ENCODE measurements around the gene PSMA1. TPM values are rescaled to one million over a fixed set of nuclear protein-coding genes. Genes with fewer than 3 reads are reported as not detected.

The PSMA1 gene
- total RNA-seq, 1 experiment from 2014 or later: 217 TPM

DNA sequence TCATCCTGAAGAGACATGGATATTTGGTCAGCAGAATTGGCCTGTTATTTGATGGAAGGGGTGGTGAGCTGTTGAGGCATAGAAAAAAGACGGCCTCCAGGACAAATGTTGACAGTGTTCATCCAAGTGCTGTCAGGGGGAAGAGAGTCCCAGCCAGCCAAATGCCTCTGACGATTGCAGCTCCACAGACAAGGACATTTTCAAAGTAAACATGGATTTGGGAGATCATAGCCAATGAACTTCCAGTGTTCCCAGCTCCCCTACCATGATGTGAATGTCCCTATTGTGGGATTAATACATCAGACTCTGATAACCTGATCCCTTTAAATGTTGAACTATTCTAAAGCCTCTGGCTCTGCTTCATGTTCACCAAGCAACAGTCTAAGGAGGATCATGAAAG lies 31.2 kb upstream of the PSMA1 start:
- Histone ChIP-seq H3K4me3 (ENCODE audit: low read length) (no peak overlapping the region), H3K9me2 (replicated peaks; ENCODE audit: insufficient read depth, low read length) (no peaks in the 10 kb centered on the region), H3K27me3 (ENCODE audit: low read length) (no peaks in the 10 kb centered on the region), H2AFZ (ENCODE audit: low read length) (no peak overlapping the region), H3K79me2 (ENCODE audit: low read length) (no peaks in the 10 kb centered on the region), H4K20me1 (ENCODE audit: insufficient read depth, low read depth, low read length) (no peaks in the 10 kb centered on the region), H3K4me2 (ENCODE audit: low read depth, low read length, poor library complexity, severe bottlenecking) (no peak overlapping the region), H3K4me1 (ENCODE audit: low read length) (no peaks in the 10 kb centered on the region), H3K9me3 (ENCODE audit: low read length) (no peaks in the 10 kb centered on the region), H3K9ac (ENCODE audit: low read length) (no peak overlapping the region), H3K36me3 (ENCODE audit: insufficient read depth, low read length) (no peaks in the 10 kb centered on the region), H3K27ac (ENCODE audit: low read length) (no peak overlapping the region)
- no peak for DNase-seq

DNA sequence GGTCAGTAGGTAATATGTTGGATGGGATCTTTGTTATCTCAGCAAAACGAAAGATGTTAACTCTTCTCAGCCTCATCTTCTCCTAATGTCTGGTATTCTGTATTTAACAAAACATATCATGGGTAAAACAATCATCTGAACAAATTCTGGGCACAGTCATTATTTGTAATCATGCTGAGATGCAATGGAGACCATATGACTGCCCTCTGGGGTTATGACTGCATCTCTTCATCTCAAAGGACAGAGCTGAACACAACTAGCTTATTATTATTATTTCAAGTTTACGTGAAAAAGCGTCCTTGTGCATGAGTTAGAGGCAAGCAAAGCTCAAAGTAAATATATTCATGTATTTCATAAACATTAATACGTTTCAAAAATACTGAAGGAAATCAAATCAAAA lies 29.7 kb upstream of the PSMA1 start:
- Histone ChIP-seq H3K79me2 (ENCODE audit: low read length) (no peaks in the 10 kb centered on the region), H3K27me3 (ENCODE audit: low read length) (no peaks in the 10 kb centered on the region), H3K9me2 (replicated peaks; ENCODE audit: insufficient read depth, low read length) (no peaks in the 10 kb centered on the region), H3K9ac (ENCODE audit: low read length) (no peak overlapping the region), H3K4me3 (ENCODE audit: low read length) (no peak overlapping the region), H3K4me2 (ENCODE audit: low read depth, low read length, poor library complexity, severe bottlenecking) (no peak overlapping the region), H3K4me1 (ENCODE audit: low read length) (no peaks in the 10 kb centered on the region), H3K9me3 (ENCODE audit: low read length) (no peaks in the 10 kb centered on the region), H3K27ac (ENCODE audit: low read length) (no peak overlapping the region), H4K20me1 (ENCODE audit: insufficient read depth, low read depth, low read length) (no peaks in the 10 kb centered on the region), H2AFZ (ENCODE audit: low read length) (no peak overlapping the region), H3K36me3 (ENCODE audit: insufficient read depth, low read length) (no peaks in the 10 kb centered on the region)
- DNase-seq: no peak

DNA sequence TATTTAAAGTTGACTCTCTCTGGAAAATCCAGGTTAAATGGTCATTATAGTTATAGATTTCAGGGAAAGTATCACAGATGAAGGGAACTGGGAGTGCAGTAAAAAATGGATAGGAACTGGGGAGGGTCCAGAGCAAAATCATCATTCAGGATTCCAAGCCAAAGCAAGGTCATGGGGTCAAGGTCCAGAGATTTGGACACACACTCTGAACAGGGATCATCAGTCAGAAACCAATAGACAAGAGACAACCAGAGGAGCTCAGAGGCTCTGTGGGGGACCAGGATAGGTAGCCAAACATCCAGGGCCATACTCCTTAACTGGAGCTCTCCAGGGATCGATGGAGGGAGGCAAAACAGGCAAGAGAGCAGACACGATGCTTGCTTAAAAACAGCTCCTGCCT lies 27.3 kb upstream of the PSMA1 start:
- no peaks in the 10 kb centered on the region for H3K27me3 ChIP-seq (ENCODE audit: low read length)
- no peaks in the 10 kb centered on the region for H3K79me2 ChIP-seq (ENCODE audit: low read length)
- H3K9ac ChIP-seq (ENCODE audit: low read length): no peak overlapping the region
- no peaks in the 10 kb centered on the region for H3K9me2 ChIP-seq (replicated peaks; ENCODE audit: insufficient read depth, low read length)
- H3K36me3 ChIP-seq (ENCODE audit: insufficient read depth, low read length): no peaks in the 10 kb centered on the region
- H3K4me3 ChIP-seq (ENCODE audit: low read length): no peak overlapping the region
- H3K27ac ChIP-seq (ENCODE audit: low read length): no peak overlapping the region
- no peak overlapping the region for H3K4me2 ChIP-seq (ENCODE audit: low read depth, low read length, poor library complexity, severe bottlenecking)
- H2AFZ ChIP-seq (ENCODE audit: low read length): no peak overlapping the region
- no peak for DNase-seq
- no peaks in the 10 kb centered on the region for H3K4me1 ChIP-seq (ENCODE audit: low read length)
- no peaks in the 10 kb centered on the region for H3K9me3 ChIP-seq (ENCODE audit: low read length)
- H4K20me1 ChIP-seq (ENCODE audit: insufficient read depth, low read depth, low read length): no peaks in the 10 kb centered on the region

DNA sequence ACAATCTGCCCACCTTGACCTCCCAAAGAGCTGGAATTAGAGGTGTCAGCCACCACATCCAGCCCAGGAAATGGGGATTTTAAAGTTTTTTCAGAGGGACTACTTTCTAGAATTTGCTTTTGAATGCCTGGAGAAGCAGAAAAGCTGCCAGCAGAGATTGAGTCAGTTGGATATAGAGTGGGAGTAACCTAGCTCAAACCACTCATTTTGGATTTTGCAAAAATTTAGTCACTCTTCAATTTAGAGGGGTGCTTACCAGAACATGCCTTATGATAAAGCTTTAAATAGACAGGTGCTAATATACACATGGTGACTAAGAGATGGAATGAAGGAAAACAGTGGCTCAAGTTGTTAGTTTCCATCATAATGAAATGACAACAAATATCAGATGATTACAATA lies 26.5 kb upstream of the PSMA1 start:
- Histone ChIP-seq H3K9me2 (replicated peaks; ENCODE audit: insufficient read depth, low read length) (no peaks in the 10 kb centered on the region), H3K9ac (ENCODE audit: low read length) (no peak overlapping the region), H3K79me2 (ENCODE audit: low read length) (no peaks in the 10 kb centered on the region), H4K20me1 (ENCODE audit: insufficient read depth, low read depth, low read length) (no peaks in the 10 kb centered on the region), H3K27ac (ENCODE audit: low read length) (no peak overlapping the region), H3K36me3 (ENCODE audit: insufficient read depth, low read length) (no peaks in the 10 kb centered on the region), H3K4me3 (ENCODE audit: low read length) (no peak overlapping the region), H3K4me1 (ENCODE audit: low read length) (no peaks in the 10 kb centered on the region), H3K9me3 (ENCODE audit: low read length) (no peaks in the 10 kb centered on the region), H2AFZ (ENCODE audit: low read length) (no peak overlapping the region), H3K4me2 (ENCODE audit: low read depth, low read length, poor library complexity, severe bottlenecking) (no peak overlapping the region), H3K27me3 (ENCODE audit: low read length) (no peaks in the 10 kb centered on the region)
- no peak for DNase-seq

DNA sequence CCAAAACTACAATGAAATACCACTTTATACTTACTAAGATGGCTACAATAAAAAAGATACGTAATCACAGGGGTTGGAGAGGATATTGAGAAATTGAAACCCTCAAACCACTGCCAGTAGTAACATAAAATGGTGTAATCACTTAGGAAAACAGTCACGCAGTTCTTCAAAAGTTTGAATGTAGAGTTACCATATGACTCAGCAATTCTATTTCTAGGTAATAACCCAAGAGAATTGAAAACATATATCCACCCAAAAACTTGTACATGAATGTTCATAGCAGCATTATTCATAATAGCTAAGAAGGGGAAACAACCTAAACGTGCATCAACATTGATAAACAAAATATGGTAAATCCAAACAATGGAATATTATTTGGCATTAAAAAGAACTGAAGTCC lies 24.4 kb upstream of the PSMA1 start:
- Histone ChIP-seq H3K27ac (ENCODE audit: low read length) (no peak overlapping the region), H3K9me3 (ENCODE audit: low read length) (no peaks in the 10 kb centered on the region), H3K27me3 (ENCODE audit: low read length) (no peaks in the 10 kb centered on the region), H3K9ac (ENCODE audit: low read length) (no peak overlapping the region), H2AFZ (ENCODE audit: low read length) (no peak overlapping the region), H3K9me2 (replicated peaks; ENCODE audit: insufficient read depth, low read length) (no peaks in the 10 kb centered on the region), H3K4me2 (ENCODE audit: low read depth, low read length, poor library complexity, severe bottlenecking) (no peak overlapping the region), H3K4me1 (ENCODE audit: low read length) (no peaks in the 10 kb centered on the region), H3K4me3 (ENCODE audit: low read length) (no peak overlapping the region), H4K20me1 (ENCODE audit: insufficient read depth, low read depth, low read length) (no peaks in the 10 kb centered on the region), H3K79me2 (ENCODE audit: low read length) (no peaks in the 10 kb centered on the region), H3K36me3 (ENCODE audit: insufficient read depth, low read length) (no peaks in the 10 kb centered on the region)
- DNase-seq: no peak

DNA sequence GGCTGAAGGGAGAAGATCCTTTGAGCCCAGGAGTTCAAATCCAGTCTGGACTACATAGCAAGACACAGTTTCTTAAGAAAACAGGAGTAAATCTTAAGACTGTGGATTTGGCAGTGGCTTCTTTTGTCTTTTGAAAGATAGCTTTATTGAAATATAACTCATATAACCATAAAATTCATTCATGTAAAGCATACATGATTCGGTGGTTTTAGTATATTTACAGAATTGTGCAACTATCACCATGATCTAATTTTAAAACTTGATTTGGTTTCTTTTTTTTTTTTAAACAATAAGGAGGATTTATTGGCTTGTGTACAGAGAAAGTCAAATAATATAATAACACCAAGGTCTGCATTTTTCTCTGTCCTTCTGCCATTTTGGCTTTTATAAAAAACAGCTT lies 23.1 kb upstream of the PSMA1 start:
- no peaks in the 10 kb centered on the region for H4K20me1 ChIP-seq (ENCODE audit: insufficient read depth, low read depth, low read length)

DNA sequence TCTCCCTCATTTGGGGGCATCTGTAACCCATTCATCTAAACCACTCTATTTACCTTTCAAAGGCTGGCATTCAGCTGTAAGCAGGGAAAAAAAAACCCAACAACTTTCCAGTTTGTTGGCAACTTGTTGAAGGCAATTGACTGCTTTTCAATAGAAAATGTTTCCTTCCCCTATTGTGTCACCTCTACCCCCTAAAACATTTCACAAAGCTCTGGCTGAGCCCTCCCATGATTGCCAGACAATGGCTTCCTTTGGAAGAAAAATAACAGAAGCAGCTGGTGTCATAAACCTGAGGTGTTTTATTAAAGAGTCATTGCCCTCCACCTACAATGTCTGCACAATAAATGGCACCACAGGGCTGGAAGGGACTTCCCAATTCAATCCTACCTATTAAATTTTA lies 22.1 kb upstream of the PSMA1 start:
- no peaks in the 10 kb centered on the region for H3K9me3 ChIP-seq (ENCODE audit: low read length)
- H3K4me2 ChIP-seq (ENCODE audit: low read depth, low read length, poor library complexity, severe bottlenecking): no peak overlapping the region
- no peaks in the 10 kb centered on the region for H3K36me3 ChIP-seq (ENCODE audit: insufficient read depth, low read length)
- no peaks in the 10 kb centered on the region for H3K9me2 ChIP-seq (replicated peaks; ENCODE audit: insufficient read depth, low read length)
- no peak overlapping the region for H3K4me3 ChIP-seq (ENCODE audit: low read length)
- H3K9ac ChIP-seq (ENCODE audit: low read length): no peak overlapping the region
- no peaks in the 10 kb centered on the region for H3K4me1 ChIP-seq (ENCODE audit: low read length)
- H3K27ac ChIP-seq (ENCODE audit: low read length): no peak overlapping the region
- no peaks in the 10 kb centered on the region for H3K27me3 ChIP-seq (ENCODE audit: low read length)
- no peaks in the 10 kb centered on the region for H3K79me2 ChIP-seq (ENCODE audit: low read length)
- H4K20me1 ChIP-seq (ENCODE audit: insufficient read depth, low read depth, low read length): no peaks in the 10 kb centered on the region
- no peak overlapping the region for H2AFZ ChIP-seq (ENCODE audit: low read length)
- DNase-seq: no peak

More for the DNA sequence above, 23.1 kb upstream of the PSMA1 start:
- H3K9me3 ChIP-seq (ENCODE audit: low read length): no peaks in the 10 kb centered on the region
- no peak overlapping the region for H3K27ac ChIP-seq (ENCODE audit: low read length)
- no peak for DNase-seq
- H3K4me3 ChIP-seq (ENCODE audit: low read length): no peak overlapping the region
- H3K79me2 ChIP-seq (ENCODE audit: low read length): no peaks in the 10 kb centered on the region
- H3K4me2 ChIP-seq (ENCODE audit: low read depth, low read length, poor library complexity, severe bottlenecking): no peak overlapping the region
- H3K9ac ChIP-seq (ENCODE audit: low read length): no peak overlapping the region
- H3K27me3 ChIP-seq (ENCODE audit: low read length): no peaks in the 10 kb centered on the region
- H3K9me2 ChIP-seq (replicated peaks; ENCODE audit: insufficient read depth, low read length): no peaks in the 10 kb centered on the region
- no peaks in the 10 kb centered on the region for H3K4me1 ChIP-seq (ENCODE audit: low read length)
- H3K36me3 ChIP-seq (ENCODE audit: insufficient read depth, low read length): no peaks in the 10 kb centered on the region
- H2AFZ ChIP-seq (ENCODE audit: low read length): no peak overlapping the region

DNA sequence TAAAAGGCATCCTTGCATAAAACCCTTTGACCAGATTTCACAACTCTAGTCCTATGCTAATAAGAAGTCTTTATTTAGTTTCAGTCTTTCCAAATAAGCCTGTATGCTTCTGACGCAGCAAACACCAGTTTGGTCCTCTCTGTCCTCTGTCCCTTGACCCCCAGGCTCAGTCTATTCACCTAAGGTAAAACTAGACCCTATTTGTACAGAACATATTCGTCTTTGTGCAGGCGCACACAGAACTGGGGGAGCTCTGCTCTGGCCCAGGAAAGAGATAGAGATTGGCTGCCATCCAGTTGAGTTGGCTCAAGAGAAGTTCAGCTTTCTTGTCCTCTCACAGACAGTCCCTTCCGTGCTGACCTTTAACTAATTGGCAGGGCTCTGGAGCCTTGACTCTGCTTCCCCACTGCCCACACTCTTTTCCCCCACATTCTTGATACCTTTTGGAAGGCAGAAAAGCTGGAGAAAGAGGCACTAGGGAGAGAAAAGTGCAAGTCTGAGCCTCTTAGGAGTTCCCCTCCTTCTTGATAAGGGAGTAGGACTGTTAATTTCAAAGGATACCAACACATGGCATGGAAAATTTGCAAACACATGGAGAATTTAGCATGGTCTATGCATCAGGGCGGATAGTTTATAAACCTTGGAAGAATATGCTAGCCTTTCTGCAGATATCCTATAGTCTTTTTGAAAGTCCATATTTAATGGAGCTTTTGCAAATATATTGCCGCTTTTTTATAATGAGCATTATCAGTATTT lies 21.2 kb upstream of the PSMA1 start:
- H3K9me3 ChIP-seq (ENCODE audit: low read length): no peaks in the 10 kb centered on the region
- no peaks in the 10 kb centered on the region for H3K9me2 ChIP-seq (replicated peaks; ENCODE audit: insufficient read depth, low read length)
- no peak for DNase-seq
- H3K79me2 ChIP-seq (ENCODE audit: low read length): no peaks in the 10 kb centered on the region
- no peak overlapping the region for H3K4me3 ChIP-seq (ENCODE audit: low read length)
- no peaks in the 10 kb centered on the region for H3K27me3 ChIP-seq (ENCODE audit: low read length)
- H3K4me2 ChIP-seq (ENCODE audit: low read depth, low read length, poor library complexity, severe bottlenecking): no peak overlapping the region
- H3K4me1 ChIP-seq (ENCODE audit: low read length): no peaks in the 10 kb centered on the region
- no peak overlapping the region for H3K9ac ChIP-seq (ENCODE audit: low read length)
- no peaks in the 10 kb centered on the region for H3K36me3 ChIP-seq (ENCODE audit: insufficient read depth, low read length)
- H2AFZ ChIP-seq (ENCODE audit: low read length): no peak overlapping the region
- H3K27ac ChIP-seq (ENCODE audit: low read length): no peak overlapping the region
- no peaks in the 10 kb centered on the region for H4K20me1 ChIP-seq (ENCODE audit: insufficient read depth, low read depth, low read length)

Data from Karpas-422 (cell line).